Frontal cortex (tissue), 4 donors: ENCODE data around the gene MTMR3. TPM values are rescaled to one million over a fixed set of nuclear protein-coding genes. Genes with fewer than 3 reads are reported as not detected.
"Not testable (repeated sequence)": the region's sequence is repeated elsewhere in the genome, so short reads cannot be mapped to it uniquely, and the experiment has no call there.

Source experiments
- DNase-seq, 2 donors: peaks; one replicate each; pipeline ENCODE4 v3.0.0; 2012; ENCODE audit warnings: low spot score in 2 of 2
- FAIRE-seq: peaks from 2 replicates; lab custom pipeline; 2012; peaks lifted over from hg19 to GRCh38; lab: Jason Lieb, UNC
- total RNA-seq: library from RNA; depleted of rRNA; stranded (reverse); fragments of >200 nt; gene quantifications from one replicate; pipeline ENCODE4 v1.2.3, GENCODE V29; 2014
- donor health status: control.
- donor health status: control.
- donor health status: control.

The MTMR3 gene
- total RNA-seq, 1 donor from 2014 or later = 66.0 TPM

- FAIRE-seq (no peak), DNase-seq (no peak)
These were observed 68.9 kb downstream of the MTMR3 start for GRCh38 chr22:29951791-29952413.

GRCh38 chr22:29954203-29954855 is 71.4 kb downstream of the MTMR3 start:
- no peak for FAIRE-seq
- DNase-seq = no peak

GRCh38 chr22:29956680-29957079 is 73.7 kb downstream of the MTMR3 start:
- no peak for FAIRE-seq

GRCh38 chr22:29958170-29958569 is 75.2 kb downstream of the MTMR3 start:
- FAIRE-seq = no peak
- no peak for DNase-seq

More at GRCh38 chr22:29956680-29957079, 73.7 kb downstream of the MTMR3 start:
- DNase-seq = no peak

GRCh38 chr22:29964776-29965175 is 81.8 kb downstream of the MTMR3 start:
- FAIRE-seq (no peak), DNase-seq (no peak)

GRCh38 chr22:29967461-29967860 is 84.5 kb downstream of the MTMR3 start:
- no peak for DNase-seq
- no peak for FAIRE-seq

- FAIRE-seq (no peak), DNase-seq (no peak)
These were observed 88.6 kb downstream of the MTMR3 start for GRCh38 chr22:29971607-29972006.

GRCh38 chr22:29972121-29972520 is 89.1 kb downstream of the MTMR3 start:
- peak; percentile 10 for FAIRE-seq
- no peak for DNase-seq

- FAIRE-seq (no peak), DNase-seq (no peak)
These were observed 90.3 kb downstream of the MTMR3 start for GRCh38 chr22:29973269-29973668.

GRCh38 chr22:29973680-29974079 is 90.7 kb downstream of the MTMR3 start:
- FAIRE-seq = not testable (repeated sequence)

GRCh38 chr22:29975494-29975893 is 92.5 kb downstream of the MTMR3 start:
- FAIRE-seq (no peak), DNase-seq (no peak)

More at GRCh38 chr22:29973680-29974079, 90.7 kb downstream of the MTMR3 start:
- DNase-seq = not testable (repeated sequence)

GRCh38 chr22:29977107-29977506 is 94.1 kb downstream of the MTMR3 start:
- no peak for FAIRE-seq
- DNase-seq = no peak

- no peak for FAIRE-seq
- no peak for DNase-seq
These were observed 96.9 kb downstream of the MTMR3 start for GRCh38 chr22:29979777-29980321.

GRCh38 chr22:29983296-29983917 is 100.4 kb downstream of the MTMR3 start:
- FAIRE-seq (no peak), DNase-seq (no peak)

- FAIRE-seq (no peak), DNase-seq (no peak)
These were observed 102.9 kb downstream of the MTMR3 start for GRCh38 chr22:29985912-29986311.

GRCh38 chr22:29987137-29987536 is 104.2 kb downstream of the MTMR3 start:
- FAIRE-seq (no peak), DNase-seq (no peak)

- DNase-seq (no peak), FAIRE-seq (no peak)
These were observed 105.7 kb downstream of the MTMR3 start for GRCh38 chr22:29988719-29989118.

- no peak for FAIRE-seq
- DNase-seq = no peak
These were observed 106.5 kb downstream of the MTMR3 start for GRCh38 chr22:29989446-29989845.

- FAIRE-seq = no peak
These were observed 109.6 kb downstream of the MTMR3 start for GRCh38 chr22:29992341-29993275.

More at GRCh38 chr22:29992341-29993275, 109.6 kb downstream of the MTMR3 start:
- no peak for DNase-seq
